Karpas-422 (cell line): ENCODE results near the gene POLR2B. TPM values are rescaled to one million over a fixed set of nuclear protein-coding genes. Genes with fewer than 3 reads are reported as not detected.

ENCODE experiments used
- DNase-seq: peaks from one replicate; pipeline ENCODE4 v3.0.0-alpha.2; 2015
- H2AFZ ChIP-seq: fragments of 200-600 bp; sonication (generic); 2 replicates; pipeline ENCODE4 v1.6.1; 2014; ENCODE audit warnings: antibody characterized with exemption, low read length, mixed read lengths
- H3K27ac ChIP-seq: fragments of 200-600 bp; sonication (generic); 2 replicates; pipeline ENCODE4 v1.5.1; 2014; ENCODE audit warnings: mild to moderate bottlenecking, low read length, moderate library complexity
- H3K27me3 ChIP-seq: fragments of 200-600 bp; sonication (generic); 2 replicates; pipeline ENCODE4 v1.6.1; 2014; ENCODE audit warnings: low read length, mixed read lengths
- H3K36me3 ChIP-seq: fragments of 200-600 bp; sonication (generic); 2 replicates; pipeline ENCODE4 v1.6.1; 2014; ENCODE audit warnings: low read length, mixed read lengths; ENCODE audit not compliant: insufficient read depth
- H3K4me1 ChIP-seq: fragments of 200-600 bp; sonication (generic); 2 replicates; pipeline ENCODE4 v1.6.1; 2014; ENCODE audit warnings: mild to moderate bottlenecking, low read length, mixed read lengths
- H3K4me2 ChIP-seq: fragments of 200-600 bp; sonication (generic); 2 replicates; pipeline ENCODE4 v1.6.1; 2014; ENCODE audit warnings: low read length, low read depth, mild to moderate bottlenecking; ENCODE audit not compliant: poor library complexity, severe bottlenecking
- H3K4me3 ChIP-seq: fragments of 200-600 bp; sonication (generic); 2 replicates; pipeline ENCODE4 v1.5.1; 2014; ENCODE audit warnings: mild to moderate bottlenecking, antibody characterized with exemption, low read length, mixed read lengths
- H3K79me2 ChIP-seq: fragments of 200-600 bp; sonication (generic); 2 replicates; pipeline ENCODE4 v1.6.1; 2014; ENCODE audit warnings: mild to moderate bottlenecking, low read length, mixed read lengths
- H3K9ac ChIP-seq: fragments of 200-600 bp; sonication (generic); 2 replicates; pipeline ENCODE4 v1.6.0; 2014; ENCODE audit warnings: low read length
- H3K9me2 ChIP-seq: fragments of 200-600 bp; sonication (generic), shearing (Covaris generic); replicated peaks from 2 replicates; pipeline ENCODE4 v1.6.0; 2014; ENCODE audit warnings: mild to moderate bottlenecking, low read length, moderate library complexity; ENCODE audit not compliant: insufficient read depth
- H3K9me3 ChIP-seq: fragments of 300-700, 200-600 bp; sonication (generic); 2 replicates; pipeline ENCODE4 v1.6.1; 2014; ENCODE audit warnings: low read length, mixed read lengths
- H4K20me1 ChIP-seq: fragments of 200-600 bp; sonication (generic); 2 replicates; pipeline ENCODE4 v1.6.1; 2014; ENCODE audit warnings: mild to moderate bottlenecking, antibody characterized with exemption, low read length, low read depth; ENCODE audit not compliant: insufficient read depth
- total RNA-seq: library from RNA; depleted of rRNA; stranded (reverse); fragments of >200 nt; shearing (Covaris generic); gene quantifications from 2 replicates; pipeline ENCODE4 v1.2.3, GENCODE V29; 2014; ENCODE audit warnings: low replicate concordance

Gene POLR2B
- total RNA-seq, 1 experiment from 2014 or later: 122 TPM

DNA sequence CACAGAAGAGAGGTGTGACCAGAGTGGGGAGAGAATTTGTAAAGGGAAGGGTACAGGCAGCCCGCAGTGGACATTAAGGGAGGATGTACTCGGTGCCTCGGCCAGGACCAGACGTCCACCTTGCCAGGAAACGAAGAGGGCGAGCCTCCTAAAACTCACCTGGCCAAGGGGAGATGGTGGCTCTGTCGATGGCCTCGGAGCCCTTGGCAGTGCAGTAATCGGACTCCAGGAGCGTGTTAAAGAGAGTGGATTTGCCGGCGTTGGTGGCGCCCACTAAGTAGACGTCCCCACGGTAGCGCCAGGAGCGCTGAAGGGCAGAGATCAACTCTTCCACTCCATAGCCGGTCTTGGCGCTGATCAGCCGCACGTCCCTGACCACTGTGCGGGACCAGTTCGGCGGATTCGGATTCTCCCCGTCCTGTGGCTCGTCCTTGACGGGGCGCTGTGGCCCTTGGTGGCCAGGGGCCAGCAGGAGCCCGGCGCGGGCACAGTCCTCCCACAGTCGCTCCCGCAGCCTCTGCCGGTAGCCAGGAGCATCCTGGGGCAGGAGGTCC is 2.3 kb upstream of the POLR2B start:
- Histone ChIP-seq H3K9me3 (peaks cover 7% of the 10 kb centered on the region), H3K9ac (peak overlapping the region; percentile 99), H2AFZ (no peak overlapping the region), H3K4me3 (peak overlapping the region; percentile 99), H3K36me3 (peaks cover 46% of the 10 kb centered on the region), H4K20me1 (peaks cover 26% of the 10 kb centered on the region), H3K4me1 (peaks cover 29% of the 10 kb centered on the region), H3K27me3 (no peaks in the 10 kb centered on the region), H3K4me2 (peak overlapping the region; percentile 94), H3K9me2 (no peaks in the 10 kb centered on the region), H3K27ac (no peak overlapping the region), H3K79me2 (peaks cover 84% of the 10 kb centered on the region)
- DNase-seq: peak; percentile 44

DNA sequence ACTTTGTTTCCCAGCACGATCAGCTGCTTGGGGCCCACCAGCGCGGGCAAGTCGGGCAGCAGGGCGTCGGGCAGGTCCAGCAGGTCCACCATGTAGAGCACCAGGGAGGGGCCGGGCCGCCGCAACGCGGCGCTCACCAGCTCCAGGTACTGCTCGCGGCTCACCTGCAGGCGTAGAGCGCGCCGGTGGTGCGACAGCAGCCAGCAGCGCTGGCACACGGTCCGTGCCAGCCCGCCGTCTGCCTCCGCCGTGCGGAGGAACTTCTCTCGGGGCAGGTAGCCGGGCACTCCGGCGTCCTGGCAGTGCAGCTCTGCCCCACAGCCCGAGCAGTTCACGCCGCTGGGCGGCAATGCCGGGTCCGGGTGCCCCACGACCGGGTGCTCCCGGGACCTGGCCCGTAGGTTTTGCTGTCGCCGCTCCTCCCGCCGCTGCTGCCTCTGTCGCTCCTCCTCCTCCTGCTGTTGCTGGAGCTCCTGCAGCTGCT is 1.8 kb upstream of the POLR2B start:
- H4K20me1 ChIP-seq: peaks cover 31% of the 10 kb centered on the region
- DNase-seq: peak; percentile 74
- peaks cover 46% of the 10 kb centered on the region for H3K36me3 ChIP-seq
- peaks cover 7% of the 10 kb centered on the region for H3K9me3 ChIP-seq
- H3K4me2 ChIP-seq: peak overlapping the region; percentile 94
- H3K27me3 ChIP-seq: no peaks in the 10 kb centered on the region
- no peak overlapping the region for H3K27ac ChIP-seq
- H3K4me1 ChIP-seq: peaks cover 32% of the 10 kb centered on the region
- H3K9ac ChIP-seq: peak overlapping the region; percentile 99
- H3K9me2 ChIP-seq: no peaks in the 10 kb centered on the region
- peak overlapping the region; percentile 60; the same call in 1 of the 2 replicates for H2AFZ ChIP-seq
- peaks cover 88% of the 10 kb centered on the region for H3K79me2 ChIP-seq
- H3K4me3 ChIP-seq: peak overlapping the region; percentile 99

DNA sequence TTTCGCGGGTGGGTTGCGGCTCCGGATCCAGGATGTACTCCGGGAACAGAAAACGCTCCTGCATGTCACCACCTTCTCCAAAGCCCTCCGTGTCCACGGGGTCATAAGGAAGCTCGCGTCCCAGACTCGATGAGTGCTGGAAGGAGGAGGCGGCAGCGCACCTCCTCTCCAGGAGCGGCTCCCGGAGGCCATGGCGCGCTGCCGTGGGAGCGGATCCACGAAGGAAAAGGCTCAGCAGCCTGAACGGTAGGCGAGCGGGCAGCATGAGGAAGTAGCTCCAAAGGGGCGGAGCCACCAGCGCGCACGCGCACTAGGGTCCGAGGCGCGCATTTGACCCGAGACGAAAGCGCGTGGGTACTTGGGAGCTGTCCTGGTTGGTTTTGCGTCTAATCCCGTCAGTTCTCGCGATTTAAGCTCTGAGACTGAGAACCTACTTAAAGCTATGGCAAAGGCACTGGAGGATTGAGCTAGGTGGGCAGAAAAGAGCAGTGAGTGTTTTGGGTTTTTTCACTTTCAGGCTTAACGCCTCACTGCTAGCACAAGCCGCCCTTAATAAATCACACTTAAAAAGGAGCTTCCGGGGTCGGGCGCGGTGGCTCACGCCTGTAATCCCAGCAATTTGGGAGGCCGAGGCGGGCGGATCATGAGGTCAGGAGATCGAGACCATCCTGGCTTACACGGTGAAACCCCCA is 1.2 kb upstream of the POLR2B start, which contains the start of gene NOA1:
TSS of gene NOA1 (minus strand) at position 286 of the 692 bp plus-strand sequence. CDS start at position 265, 21 bp downstream.
- DNase-seq: peak; percentile 99
- Histone ChIP-seq H2AFZ (peak within 1 kb of the TSS; percentile 60; the same call in 1 of the 2 replicates), H3K9me2 (no peaks in the 10 kb centered on the region), H3K27me3 (no peaks in the 10 kb centered on the region), H3K36me3 (peaks cover 44% of the 10 kb centered on the region), H4K20me1 (peaks cover 34% of the 10 kb centered on the region), H3K9me3 (peaks cover 7% of the 10 kb centered on the region), H3K9ac (peak within 1 kb of the TSS; percentile 99), H3K4me2 (peak within 1 kb of the TSS; percentile 94), H3K4me3 (peak within 1 kb of the TSS; percentile 99), H3K4me1 (peaks cover 36% of the 10 kb centered on the region), H3K27ac (peak within 1 kb of the TSS; percentile 90), H3K79me2 (peaks cover 88% of the 10 kb centered on the region)

DNA sequence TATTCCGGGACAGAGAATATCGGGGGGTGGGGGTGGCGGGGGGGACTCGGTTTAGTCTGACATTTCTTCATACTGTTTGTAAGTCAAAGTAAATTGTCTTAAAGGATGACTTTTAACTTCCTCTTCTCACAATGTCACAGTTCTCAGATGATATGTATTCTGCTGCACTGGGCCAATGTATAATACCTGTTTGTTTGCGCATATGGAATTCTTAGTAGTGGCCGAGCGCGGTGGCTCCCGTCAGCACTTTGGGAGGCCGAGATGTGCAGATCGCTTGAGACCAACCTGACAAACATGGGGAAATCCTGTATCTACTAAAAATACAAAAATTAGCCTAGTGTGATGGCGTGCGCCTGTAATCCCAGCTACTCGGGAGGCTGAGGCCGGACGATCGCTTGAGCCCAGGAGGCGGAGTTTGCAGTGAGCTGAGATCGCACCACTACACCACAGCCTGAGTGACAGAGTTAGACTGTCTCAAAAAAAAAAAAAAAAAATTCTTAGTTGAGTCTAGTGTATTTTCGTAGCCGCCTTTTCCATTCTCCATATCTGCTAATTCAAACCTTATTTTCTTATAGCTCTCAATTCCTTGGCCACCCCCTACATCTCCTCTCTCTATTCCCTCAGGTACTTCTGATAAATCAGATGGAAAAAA is 851 bp downstream of the POLR2B start:
- peaks cover 26% of the 10 kb centered on the region for H3K36me3 ChIP-seq
- H2AFZ ChIP-seq: no peak overlapping the region
- no peaks in the 10 kb centered on the region for H3K9me3 ChIP-seq
- peaks cover 45% of the 10 kb centered on the region for H4K20me1 ChIP-seq
- peak overlapping the region; percentile 94 for H3K4me2 ChIP-seq
- peak; percentile 76 for DNase-seq
- H3K27me3 ChIP-seq: no peaks in the 10 kb centered on the region
- H3K9ac ChIP-seq: peak overlapping the region; percentile 99
- H3K27ac ChIP-seq: peak overlapping the region; percentile 90
- peaks cover 88% of the 10 kb centered on the region for H3K79me2 ChIP-seq
- H3K4me1 ChIP-seq: peaks cover 36% of the 10 kb centered on the region
- no peaks in the 10 kb centered on the region for H3K9me2 ChIP-seq
- H3K4me3 ChIP-seq: peak overlapping the region; percentile 99

DNA sequence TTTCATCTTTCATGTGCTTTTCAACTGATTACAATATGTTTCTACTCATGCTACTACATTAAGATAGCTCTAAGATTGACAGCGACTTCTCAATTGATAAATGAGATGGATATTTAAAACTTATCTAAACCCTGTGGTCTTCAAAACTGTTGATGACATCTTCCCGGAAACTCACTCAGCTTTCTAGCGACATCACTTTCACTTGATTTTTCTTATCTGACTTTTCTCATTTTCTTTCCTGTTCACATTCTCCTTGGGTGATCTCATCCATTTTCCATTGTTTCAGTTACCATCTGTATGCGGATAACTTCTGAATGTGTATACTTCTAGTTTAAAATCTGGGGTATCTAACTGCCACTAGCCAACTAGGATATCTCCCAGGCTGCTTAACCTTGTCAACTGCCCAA is 3.1 kb downstream of the POLR2B start:
- H3K9ac ChIP-seq: no peak overlapping the region
- no peak overlapping the region for H3K4me3 ChIP-seq
- H3K4me2 ChIP-seq: peak overlapping the region; percentile 4
- H3K4me1 ChIP-seq: peaks cover 23% of the 10 kb centered on the region
- peaks cover 88% of the 10 kb centered on the region for H3K79me2 ChIP-seq
- H3K36me3 ChIP-seq: peaks cover 38% of the 10 kb centered on the region
- no peaks in the 10 kb centered on the region for H3K27me3 ChIP-seq
- no peak for DNase-seq
- no peaks in the 10 kb centered on the region for H3K9me3 ChIP-seq
- no peaks in the 10 kb centered on the region for H3K9me2 ChIP-seq
- no peak overlapping the region for H2AFZ ChIP-seq
- peaks cover 48% of the 10 kb centered on the region for H4K20me1 ChIP-seq
- no peak overlapping the region for H3K27ac ChIP-seq

DNA sequence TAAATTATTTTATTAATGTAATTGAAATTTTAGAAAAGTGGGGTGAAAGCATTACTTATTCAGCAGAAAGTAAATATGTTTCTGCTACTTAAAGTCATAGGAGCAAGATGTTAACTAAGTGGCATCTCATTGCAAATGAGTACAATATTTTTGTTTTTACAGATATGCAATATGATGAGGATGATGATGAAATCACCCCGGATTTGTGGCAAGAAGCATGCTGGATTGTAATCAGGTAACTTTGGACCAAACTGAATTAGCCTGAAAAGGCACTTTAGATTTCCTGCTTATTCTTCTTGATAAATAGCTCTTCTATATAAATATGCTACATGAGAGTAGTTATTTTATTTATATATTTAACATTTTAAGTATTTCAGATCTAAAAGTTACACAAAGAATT is 7.5 kb downstream of the POLR2B start:
- Histone ChIP-seq H3K4me3 (no peak overlapping the region), H3K9me3 (no peaks in the 10 kb centered on the region), H3K79me2 (peaks cover 100% of the 10 kb centered on the region), H3K36me3 (peaks cover 62% of the 10 kb centered on the region), H3K27ac (no peak overlapping the region), H4K20me1 (peaks cover 66% of the 10 kb centered on the region), H3K4me2 (no peak overlapping the region), H2AFZ (no peak overlapping the region), H3K9me2 (no peaks in the 10 kb centered on the region), H3K27me3 (no peaks in the 10 kb centered on the region), H3K9ac (no peak overlapping the region), H3K4me1 (peaks cover 8% of the 10 kb centered on the region)
- DNase-seq: no peak

DNA sequence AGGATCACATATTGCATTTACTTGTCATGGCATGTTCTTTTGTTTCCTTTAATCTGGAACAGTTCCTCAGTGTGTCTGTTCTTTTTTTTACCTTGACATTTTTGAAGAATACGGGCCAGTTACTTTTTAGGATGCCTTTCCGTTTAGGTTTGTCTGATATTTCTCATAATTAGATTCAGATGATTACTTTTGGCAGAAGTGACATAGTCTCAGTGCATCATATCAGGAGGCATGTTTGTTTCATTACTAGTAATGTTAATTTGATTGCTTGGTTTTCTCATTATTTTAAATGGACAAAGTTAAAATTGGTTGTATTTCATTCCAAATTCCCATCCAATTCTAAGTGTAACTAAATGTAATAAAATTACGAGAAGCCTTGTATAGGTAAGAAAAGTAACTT is 8.3 kb downstream of the POLR2B start:
- H3K9ac ChIP-seq: no peak overlapping the region
- H4K20me1 ChIP-seq: peaks cover 63% of the 10 kb centered on the region
- no peaks in the 10 kb centered on the region for H3K9me2 ChIP-seq
- peaks cover 100% of the 10 kb centered on the region for H3K79me2 ChIP-seq
- H3K9me3 ChIP-seq: no peaks in the 10 kb centered on the region
- H2AFZ ChIP-seq: no peak overlapping the region
- peaks cover 62% of the 10 kb centered on the region for H3K36me3 ChIP-seq
- H3K4me2 ChIP-seq: no peak overlapping the region
- H3K27ac ChIP-seq: no peak overlapping the region
- no peak overlapping the region for H3K4me3 ChIP-seq
- H3K27me3 ChIP-seq: no peaks in the 10 kb centered on the region
- H3K4me1 ChIP-seq: 0 out of 2 replicates have a peak, but pooled peaks cover 3% of the 10 kb centered on the region
- DNase-seq: no peak
